C1 segment of cervical spinal cord (tissue), 14 donors: ENCODE measurements around the gene KIF1A.

Experiments
- DNase-seq, 14 donors: peaks; one replicate each; lab custom pipeline; 2025; lab: John Stamatoyannopoulos, UW

KIF1A gene

DNA sequence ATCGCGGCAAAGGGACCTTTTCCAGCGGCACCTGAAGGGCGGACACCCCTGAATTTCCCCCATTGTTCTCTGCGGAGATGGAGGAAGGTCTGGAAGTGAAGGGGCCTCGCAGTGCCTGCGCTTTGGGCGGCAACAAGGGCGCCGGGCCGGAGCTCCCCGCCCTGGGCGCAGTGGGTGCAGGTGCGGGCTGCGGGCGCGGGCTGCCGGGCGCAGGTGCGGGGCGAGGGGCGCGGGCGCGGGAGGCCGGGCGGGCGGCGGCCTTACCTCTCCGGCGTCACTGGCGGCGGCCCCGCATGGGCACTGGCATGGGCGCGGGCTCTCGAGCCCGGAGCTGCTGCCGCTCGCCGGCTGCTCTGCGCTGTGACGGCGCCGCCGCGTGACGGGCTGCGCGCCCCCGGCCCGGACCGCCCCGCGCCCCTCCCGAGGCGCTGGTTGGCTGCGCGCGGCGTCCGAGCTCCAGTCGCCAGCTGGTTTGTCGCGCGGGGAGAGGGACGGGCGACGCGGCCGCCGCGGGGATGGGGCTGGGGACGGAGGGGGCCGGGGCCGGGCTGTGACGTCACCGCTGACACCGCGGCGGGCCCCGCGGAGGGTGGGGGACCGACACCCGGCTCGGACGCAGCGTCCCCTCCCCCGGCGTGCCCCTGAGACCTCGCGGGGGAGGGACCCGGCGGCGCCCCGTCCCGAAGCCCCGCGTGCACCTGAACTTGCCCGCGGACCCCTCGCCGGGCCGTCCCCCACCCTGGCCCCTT is at the start of gene KIF1A:
KIF1A (minus strand) TSS at position 362 of the 749 bp plus-strand sequence. CDS start 22,467 bp downstream, outside the sequence.
- DNase-seq: peak in 13 of 14 donors; percentile 43 to 92 (median 79)

DNA sequence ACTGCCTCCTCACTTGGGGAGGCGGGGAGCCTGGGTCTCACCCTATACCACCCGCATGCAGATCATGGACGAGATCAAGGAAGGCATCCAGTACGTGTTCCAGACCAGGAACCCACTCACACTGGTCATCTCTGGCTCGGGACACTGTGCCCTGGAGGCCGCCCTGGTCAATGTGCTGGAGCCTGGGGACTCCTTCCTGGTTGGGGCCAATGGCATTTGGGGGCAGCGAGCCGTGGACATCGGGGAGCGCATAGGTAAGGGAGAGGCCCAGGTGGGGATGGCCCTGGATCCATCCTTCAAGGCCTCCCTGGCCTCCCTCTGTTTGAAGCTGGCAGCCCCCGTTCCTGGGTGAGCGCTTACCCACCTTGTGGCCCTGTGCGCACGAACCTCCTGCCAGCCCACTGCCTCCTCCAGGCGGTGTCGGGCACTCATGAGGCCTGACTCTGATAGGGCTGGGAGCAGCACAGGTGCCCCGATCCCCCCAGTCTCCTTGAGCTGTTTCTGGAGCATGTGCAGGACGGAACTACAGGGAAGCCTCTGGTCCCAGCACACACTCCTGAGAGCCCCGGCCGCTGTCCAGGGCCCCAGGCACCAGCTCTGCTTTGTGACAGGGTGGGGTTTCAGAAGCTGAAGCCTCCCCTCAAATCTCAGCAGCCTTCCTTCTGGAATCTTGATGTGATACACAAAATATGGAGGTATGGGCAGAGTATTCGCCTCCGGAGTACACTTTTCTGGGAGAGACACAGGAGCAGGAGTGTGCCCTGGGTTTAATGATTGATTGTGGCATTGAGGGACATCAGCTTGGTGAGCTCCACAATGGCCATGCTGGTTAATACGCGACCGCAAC is 49.3 kb upstream of the KIF1A start:
- DNase-seq: no peak

GRCh38 chr2:240868286-240869108 is 48.5 kb upstream of the KIF1A start, which contains the start of gene AGXT:
AGXT (plus strand) TSS chr2:240868824; CDS start chr2:240868866, 42 bp downstream.
- DNase-seq: no peak

DNA sequence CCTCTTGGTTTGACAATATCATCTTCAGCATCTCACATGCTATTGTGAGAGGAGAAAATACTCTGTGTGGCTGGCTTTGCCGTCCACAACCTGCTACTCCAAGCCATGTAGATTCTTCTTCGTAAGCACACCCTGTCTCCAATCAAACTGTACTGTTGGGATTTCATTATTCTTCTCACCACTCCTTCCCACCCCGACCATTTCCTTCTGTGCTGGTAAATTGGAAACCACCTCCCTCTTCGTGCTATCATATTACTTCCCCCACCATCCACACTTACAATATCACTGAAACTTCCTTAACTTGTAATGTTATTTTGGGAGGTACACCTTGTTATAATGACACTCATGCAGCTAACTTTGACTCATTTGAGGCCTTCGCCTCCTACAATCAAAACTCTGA is 45.4 kb upstream of the KIF1A start:
- DNase-seq: no peak

GRCh38 chr2:240864475-240864874 is 44.5 kb upstream of the KIF1A start:
- no peak for DNase-seq

GRCh38 chr2:240861547-240861946 is 41.5 kb upstream of the KIF1A start:
- DNase-seq: no peak

GRCh38 chr2:240858871-240859270 is 38.9 kb upstream of the KIF1A start:
- no peak for DNase-seq

GRCh38 chr2:240858321-240858720 is 38.3 kb upstream of the KIF1A start:
- DNase-seq: no peak

DNA sequence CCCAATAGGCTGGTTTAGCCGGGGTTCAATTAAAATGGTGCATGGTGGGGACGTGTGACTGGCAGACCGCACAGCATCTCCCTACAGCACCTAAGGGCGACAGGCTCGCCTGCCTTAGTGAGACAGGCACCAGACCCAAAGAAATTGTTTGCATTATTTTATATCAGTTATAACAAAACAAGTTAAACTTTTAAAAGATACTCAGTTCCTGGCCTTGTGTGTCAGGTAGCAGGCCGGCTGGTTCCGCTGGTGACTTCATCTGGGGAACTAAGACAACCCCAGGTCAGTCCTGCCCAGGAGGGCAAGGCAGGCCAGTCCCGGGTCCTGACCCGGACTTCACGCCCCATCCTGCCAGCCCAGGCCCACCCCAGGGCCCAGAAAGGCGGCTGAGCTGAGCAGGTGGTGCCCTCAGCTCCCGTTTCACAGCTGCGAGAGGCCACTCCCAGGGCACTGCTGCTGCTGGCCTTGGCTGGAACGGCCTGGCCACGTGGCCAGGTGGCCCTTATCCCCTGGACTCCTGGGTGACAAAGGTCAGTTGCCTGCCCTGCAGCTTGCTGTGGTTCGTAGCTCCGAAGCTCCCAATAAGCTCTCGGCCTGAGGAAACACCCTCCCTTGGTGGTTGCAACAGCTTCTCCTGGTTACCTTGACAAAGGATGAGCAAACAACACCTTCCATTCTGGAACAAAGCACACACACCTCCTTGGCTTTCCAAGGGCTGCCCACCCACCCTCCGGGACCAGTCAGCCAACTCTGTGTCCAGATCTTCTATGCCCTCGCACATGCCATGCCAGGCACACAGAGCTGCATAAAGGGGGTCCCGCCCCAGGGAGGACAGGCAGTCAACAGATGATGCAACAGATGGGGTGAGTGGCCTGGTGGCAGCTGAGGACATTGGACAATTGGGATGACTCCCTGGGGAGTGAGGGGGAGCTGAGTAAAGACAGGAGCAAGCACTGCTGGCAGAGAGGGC is 37.3 kb upstream of the KIF1A start:
- DNase-seq: no peak

DNA sequence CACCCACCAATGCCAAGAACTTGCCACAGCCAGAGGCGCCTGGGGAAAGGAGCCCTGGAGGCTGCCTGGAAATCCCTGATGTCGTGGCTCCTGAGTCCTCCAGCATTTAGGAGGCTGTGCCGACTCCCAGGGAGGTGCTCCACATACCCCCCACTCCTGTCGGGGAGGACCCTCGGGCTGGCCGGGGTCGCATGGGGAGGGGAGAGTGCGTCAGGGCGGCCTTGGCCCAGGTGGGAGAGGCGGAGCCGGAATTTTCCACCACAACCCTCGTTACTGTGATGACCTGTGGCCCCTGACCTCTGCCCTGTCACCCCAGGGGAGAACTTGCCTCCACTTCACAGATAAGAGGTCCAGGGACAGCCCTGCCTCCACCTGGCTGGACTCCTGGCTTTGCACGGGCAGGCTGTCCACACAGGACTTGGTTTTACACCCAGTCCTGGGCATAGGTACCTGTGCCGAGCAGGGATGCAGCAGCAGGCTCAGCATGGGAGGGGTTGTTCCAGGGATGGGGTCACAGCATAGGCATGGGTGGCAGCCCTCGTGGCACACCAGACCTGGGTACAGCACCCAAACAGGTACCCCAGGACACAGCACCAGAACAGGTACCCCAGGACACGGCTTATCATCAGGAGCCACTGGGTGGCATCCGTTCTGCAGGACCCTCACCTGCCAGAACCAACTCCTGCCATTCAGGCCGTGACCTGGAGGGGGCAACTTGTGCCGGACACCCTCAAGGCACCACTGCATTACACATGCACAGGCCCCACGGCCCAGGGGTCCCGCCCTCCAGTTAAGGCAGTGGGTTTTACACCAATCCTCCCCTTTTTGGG is 36.3 kb upstream of the KIF1A start:
- DNase-seq: no peak

DNA sequence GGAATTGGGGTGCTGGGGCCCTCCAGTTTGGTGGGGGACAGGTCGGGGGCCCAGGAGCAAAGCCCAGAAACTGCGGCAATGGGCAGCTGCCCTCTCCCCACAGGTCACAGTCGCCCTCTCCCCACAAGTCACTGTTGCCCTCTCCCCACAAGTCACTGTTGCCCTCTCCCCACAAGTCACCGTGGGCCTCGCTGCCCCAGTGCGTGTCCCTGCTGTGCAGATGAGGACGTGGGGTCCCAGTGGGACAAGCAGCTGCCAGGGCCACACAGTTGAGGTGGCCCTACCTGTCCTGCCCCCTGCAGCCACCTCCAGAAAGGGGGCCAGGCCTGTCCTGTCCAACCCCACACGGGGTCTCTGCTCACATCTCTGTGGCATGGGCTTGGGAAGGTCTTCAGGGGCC is 35.7 kb upstream of the KIF1A start:
- DNase-seq: no peak

DNA sequence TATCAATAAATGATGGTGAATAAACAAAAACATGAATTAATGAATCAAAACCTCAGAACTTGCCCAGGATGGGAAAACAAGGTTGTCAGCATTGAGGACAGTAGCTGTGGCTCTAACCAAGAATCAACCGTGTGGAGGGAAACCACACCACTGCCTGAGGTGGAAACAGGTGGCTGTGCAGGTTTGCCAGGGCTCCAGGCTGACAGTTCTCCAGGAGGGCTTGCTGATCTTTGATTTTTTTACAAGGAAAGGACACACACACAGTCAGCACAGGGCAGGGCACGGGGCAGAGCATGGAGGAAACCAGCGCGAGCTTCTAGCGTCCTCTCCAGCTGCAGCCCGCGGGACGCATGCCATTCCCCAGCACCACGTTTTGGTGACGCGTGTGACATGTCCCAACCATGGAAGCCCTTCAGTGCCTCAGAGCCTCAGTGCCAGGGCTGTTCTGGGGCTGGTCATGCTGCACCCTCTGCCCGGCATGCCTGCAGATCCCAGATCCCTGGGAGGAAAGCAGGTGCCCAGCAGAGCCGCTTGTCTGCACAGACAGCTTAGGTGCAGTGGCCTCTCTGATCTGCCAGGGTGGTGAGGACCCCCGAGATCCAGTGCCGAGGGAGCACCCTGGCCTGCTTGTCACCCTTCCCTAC is 32.8 kb upstream of the KIF1A start:
- DNase-seq: no peak

GRCh38 chr2:240851078-240851991 is 31.3 kb upstream of the KIF1A start:
- peak in 13 of 14 donors; percentile 45 to 91 (median 73) for DNase-seq

DNA sequence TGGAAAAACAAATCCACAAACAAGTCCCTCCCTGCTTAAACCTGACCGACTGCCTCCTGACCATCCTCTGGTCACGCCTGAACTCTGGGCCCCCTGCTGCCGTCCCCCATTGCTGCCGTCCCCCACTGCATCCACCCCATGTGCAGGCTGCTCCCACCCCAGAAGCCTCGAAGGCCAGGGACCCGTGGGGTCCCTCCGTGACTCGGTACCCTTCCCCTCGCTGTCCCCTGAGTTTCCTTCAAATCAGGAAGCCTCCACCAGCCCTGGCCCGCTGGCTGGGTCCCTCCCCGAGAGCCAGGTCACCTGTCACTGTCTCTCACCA is 30.7 kb upstream of the KIF1A start:
- DNase-seq: no peak

DNA sequence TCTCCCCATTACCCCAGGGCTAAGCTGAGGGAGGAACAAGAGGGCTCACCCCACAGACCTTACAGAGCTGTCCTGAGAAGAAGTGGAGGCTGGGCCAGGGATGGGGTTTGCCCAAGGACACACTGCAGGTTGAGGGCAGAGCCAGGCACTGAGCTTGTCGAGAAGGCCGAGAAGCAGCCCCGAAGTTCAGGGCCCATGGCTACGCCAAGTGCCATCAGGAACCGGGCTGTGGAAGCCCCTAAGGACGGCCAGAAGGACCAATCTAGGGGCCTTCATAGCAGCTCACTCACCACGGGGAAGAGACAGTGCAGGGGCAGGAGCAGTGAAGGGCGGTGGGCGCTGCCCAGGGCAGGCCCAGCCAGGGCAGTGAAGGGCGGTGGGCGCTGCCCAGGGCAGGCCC is 30.0 kb upstream of the KIF1A start:
- no peak for DNase-seq

GRCh38 chr2:240848900-240849680 is 29.1 kb upstream of the KIF1A start:
- no peak for DNase-seq

GRCh38 chr2:240847817-240848216 is 27.8 kb upstream of the KIF1A start:
- no peak for DNase-seq
